ENCODE results near the gene AQP3.
"Not testable (repeated sequence)": the region's sequence is repeated elsewhere in the genome, so short reads cannot be mapped to it uniquely, and the experiment has no call there.

The AQP3 gene

DNA sequence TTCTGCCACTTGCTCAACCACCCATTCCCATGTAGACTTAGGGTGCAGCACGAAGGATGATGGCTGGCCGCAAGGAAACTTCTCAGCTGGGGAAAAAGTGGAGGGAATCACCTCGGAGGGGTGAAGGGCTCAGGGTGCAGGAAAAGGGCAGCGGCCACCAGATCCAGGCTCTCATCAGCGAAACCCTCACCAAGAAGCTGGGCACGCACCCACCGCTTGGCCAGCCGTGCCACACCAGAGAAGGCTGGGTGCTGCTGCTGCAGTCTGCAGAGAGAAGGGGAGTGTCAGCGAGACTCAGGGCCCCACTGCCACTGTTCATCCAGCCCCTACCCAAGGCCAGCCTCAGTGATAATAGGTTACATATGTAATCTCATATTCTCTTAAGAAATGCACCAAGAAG, 17.7 kb upstream of the AQP3 start:
- DNase-seq (ENCODE audit: low read depth in 2 of 2), result no peak

DNA sequence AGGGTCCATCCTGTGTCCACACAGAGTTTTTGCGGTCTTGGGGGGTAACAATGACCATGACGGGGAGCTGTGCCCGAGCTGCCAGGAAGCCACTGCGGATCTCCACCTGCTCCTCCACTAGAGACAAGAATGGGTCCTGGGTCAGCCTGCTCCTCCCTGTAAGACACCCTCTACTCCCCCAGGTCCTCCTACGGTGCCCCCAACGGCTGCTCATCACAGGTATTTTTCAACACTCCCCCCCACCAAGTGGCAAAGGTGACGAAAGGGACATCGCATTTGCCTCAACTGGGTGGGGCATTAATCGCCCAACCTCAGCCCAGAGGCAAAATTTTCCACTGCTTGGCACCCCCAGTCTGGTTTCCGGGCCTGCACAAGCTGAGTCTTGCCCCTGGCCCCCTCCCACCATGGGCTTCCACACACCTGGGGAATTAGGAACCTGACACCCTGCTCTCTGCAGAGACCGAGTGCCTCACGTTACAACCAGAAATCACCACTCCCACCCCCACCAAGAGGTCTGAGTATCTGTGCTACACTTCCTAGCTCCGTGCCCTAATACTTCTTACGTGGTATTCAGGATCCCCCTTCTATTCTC, 16.7 kb upstream of the AQP3 start:
- no peak for DNase-seq (ENCODE audit: low read depth in 2 of 2)

DNA sequence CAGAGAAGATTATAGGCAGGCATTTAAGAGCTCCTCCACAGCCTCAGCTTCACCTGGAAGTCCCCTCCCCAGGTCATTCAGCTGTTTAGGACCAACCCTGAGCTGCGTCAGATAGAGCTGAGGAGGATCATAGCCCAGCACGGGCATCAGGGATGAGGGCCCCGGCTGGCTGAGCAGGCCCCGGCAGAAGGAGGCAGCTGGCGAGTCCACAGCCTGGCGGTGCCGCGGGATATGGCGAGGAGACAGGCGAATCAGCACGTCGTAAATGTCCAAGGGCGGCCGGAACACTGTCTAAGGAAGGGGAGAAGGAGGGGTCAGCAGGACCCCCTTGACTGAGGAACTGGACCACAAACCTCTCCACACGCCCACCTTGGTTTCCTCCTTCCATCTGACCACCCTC, 15.8 kb upstream of the AQP3 start:
- DNase-seq (ENCODE audit: low read depth in 2 of 2), result no peak

GRCh38 chr9:33461492-33461891, 14.1 kb upstream of the AQP3 start:
- no peak for DNase-seq (ENCODE audit: low read depth in 2 of 2)

DNA sequence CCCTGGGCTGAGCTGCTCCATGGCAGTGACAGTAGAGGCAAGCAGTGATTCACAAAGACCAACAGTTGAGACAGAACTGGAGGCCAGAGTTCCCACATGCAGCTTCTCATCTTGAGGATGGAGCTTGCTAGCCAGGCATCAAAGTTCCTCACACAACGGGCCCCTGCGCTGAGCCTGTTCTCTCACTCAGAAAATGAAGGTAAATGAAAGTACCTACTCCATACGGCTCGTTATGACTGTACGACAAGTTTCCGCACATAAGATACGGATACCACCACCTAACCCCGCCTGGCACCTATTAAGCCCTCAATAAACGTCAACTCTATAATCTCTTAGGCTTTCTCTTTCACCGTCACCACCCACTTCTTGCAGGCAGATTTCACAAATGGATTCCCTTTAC, 13.5 kb upstream of the AQP3 start:
- no peak for DNase-seq (ENCODE audit: low read depth in 2 of 2)

GRCh38 chr9:33459115-33459514, 11.7 kb upstream of the AQP3 start:
- DNase-seq (ENCODE audit: low read depth in 2 of 2), result no peak

GRCh38 chr9:33458444-33458843, 11.1 kb upstream of the AQP3 start:
- DNase-seq (ENCODE audit: low read depth in 2 of 2), result no peak

DNA sequence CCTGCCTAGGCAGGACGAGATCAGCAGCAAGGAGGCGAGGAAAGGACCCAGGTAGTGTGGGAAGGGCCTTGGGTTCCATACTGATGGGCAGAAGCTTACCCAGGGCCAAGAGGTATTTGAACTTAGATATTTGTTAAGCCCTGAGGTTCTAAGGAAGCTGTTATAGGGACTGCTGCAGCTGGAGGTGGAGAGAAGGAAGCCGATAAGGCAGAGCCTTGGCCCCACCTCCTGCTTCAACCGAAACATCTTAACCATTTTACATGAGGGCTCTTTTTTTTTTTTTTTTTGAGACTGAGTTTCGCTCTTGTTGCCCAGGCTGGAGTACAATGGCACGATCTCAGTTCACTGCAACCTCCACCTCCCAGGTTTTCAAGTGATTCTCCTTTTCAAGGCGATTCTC, 8.6 kb upstream of the AQP3 start:
- DNase-seq (ENCODE audit: low read depth in 2 of 2), result no peak

- not testable (repeated sequence) for DNase-seq (ENCODE audit: low read depth in 2 of 2)
Measured at GRCh38 chr9:33455456-33455855, 8.1 kb upstream of the AQP3 start.

DNA sequence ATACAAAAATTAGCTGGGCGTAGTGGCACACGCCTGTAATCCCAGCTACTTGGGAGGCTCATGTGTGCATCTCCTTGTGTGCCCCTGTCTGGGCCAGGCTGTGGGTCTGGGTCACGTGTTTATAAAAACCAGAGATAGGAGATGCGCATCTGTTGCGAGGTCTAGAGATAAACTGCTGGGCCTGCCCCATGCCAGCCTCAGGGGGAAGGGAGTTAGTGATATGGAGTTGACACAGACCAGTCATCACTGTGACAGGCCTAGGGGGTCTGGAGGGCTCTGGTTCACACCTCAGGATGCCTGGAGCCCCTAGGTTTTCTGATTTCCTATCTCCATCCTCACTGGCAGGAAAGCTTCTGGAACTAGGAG, 7.3 kb upstream of the AQP3 start:
- not testable (repeated sequence) for DNase-seq (ENCODE audit: low read depth in 2 of 2)

GRCh38 chr9:33453999-33454660, 6.7 kb upstream of the AQP3 start:
- DNase-seq (ENCODE audit: low read depth in 2 of 2), result no peak

DNA sequence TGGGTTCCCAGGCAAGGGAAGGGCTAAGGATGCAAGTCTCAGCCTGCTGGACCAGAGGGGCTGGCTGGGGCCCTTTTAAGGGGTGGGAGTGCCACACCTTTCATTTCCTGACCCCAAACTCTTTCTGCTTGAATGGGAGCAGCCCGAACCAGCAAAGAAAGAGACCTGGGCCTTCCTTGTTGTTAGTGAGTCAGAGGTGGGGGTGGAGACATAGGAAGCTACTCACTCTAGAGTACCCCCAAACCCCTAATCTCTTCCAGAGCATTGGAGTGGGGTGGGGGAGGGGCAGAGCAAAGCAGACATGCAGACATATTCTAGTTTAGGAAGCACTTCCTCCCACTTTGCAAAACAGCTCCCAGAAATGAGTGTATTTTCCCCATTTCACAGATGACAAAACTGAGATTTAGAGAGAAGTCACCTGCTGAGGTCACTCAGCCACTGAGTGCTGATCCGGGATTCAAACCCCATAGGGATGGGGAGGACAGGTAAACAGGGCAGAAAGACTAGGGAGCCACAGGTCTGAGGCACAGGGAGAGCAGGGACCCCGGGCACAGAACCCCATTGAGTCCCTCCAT, 6.0 kb upstream of the AQP3 start:
- no peak for DNase-seq (ENCODE audit: low read depth in 2 of 2)

- DNase-seq (ENCODE audit: low read depth in 2 of 2), result peak in 1 of 2 donors; percentile 43
Measured at GRCh38 chr9:33452828-33453271, 5.5 kb upstream of the AQP3 start.

DNA sequence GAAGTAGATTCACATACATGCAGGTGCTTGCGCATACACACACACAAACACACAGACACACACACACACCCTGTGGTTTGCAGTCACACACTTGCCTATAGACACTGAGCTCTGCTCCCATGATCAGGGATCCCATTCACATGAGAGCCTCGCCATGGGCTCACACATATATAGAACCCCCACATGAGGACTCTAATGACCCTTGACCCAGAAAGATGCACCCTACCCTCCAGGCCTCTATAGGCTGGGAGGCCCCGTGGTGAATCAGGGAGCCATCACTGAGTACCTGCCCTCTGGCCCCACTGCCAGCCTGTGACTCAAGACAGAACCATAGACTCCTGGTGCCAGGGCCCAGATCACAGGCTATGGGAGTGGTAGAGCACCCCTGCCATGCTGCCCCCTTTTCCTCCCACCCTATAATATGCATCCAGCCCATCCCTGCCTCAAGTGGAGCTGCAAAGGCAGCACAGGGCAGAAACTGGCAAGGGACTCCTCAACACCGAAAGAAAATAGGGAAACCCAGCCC, 3.3 kb upstream of the AQP3 start:
- DNase-seq (ENCODE audit: low read depth in 2 of 2), result no peak

DNA sequence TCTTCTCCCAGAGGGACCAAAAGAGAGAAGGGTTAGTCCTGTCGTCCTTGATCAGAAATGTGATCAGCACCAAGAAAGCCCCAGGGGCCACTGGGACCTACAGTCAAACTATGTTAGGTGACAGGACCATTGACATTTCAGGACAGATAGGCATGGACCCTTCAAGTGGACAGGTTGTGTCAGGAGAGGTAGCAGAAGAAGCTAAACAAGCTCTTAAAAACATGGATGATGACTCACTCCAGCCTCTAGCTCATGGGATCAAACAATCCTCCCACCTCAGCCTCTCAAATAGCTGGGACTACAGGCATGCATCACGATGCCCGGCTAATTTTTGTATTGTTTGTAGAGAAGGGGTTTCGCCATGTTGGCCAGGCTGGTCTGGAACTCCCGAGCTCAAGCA, 2.3 kb upstream of the AQP3 start:
- no peak for DNase-seq (ENCODE audit: low read depth in 2 of 2)

GRCh38 chr9:33447799-33448553, 583 bp upstream of the AQP3 start:
- no peak for DNase-seq (ENCODE audit: low read depth in 2 of 2)

- DNase-seq (ENCODE audit: low read depth in 2 of 2), result peak in 1 of 2 donors; percentile 40
Measured at GRCh38 chr9:33446240-33446945, 1.0 kb downstream of the AQP3 start.

- no peak for DNase-seq (ENCODE audit: low read depth in 2 of 2)
Measured at GRCh38 chr9:33445389-33446239, 1.8 kb downstream of the AQP3 start.

DNA sequence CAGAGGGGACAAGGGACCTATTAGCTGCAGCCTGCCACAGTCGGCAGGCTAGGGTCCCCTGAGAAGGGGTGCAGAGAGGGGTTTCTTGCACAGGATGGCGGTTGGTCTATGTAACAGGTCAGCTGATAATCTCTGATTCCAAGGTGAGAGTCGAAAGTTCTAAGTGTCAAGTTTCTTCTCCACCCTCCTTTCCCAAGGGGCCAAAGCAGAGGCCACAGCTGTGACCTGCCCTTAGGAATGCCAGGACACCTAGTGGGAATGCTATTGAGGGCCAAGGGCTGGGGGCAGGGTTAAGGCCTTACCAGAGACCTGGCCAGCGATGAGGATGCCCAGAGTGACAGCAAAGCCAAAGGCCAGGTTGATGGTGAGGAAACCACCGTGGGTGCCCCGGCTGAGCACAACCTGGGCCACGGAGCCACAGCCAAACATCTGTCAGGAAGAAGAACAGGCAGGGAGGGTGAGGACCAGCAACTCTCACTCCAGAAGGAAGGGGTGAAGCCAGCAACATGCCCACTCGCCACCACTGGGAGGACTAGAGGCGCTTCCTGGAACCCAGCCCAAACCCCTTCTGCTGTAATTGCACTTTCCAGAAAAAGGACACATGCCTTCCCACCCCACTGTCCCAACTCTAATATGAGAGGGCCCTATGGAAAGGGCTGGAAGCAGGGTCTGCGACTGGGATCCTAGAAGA, 3.8 kb downstream of the AQP3 start:
- no peak for DNase-seq (ENCODE audit: low read depth in 2 of 2)

- DNase-seq (ENCODE audit: low read depth in 2 of 2), result no peak
Measured at GRCh38 chr9:33443047-33443446, 4.3 kb downstream of the AQP3 start.
